Stimulated activated CD4-positive, alpha-beta T cell treated with anti-CD3 and anti-CD28 coated beads, Interleukin-4, amount 100 ng/mL, for 1 hour (primary cell): ENCODE measurements around the gene CENPC.
"Not testable (repeated sequence)": the region's sequence is repeated elsewhere in the genome, so short reads cannot be mapped to it uniquely, and the experiment has no call there.

Experiments used
- DNase-seq: peaks from one replicate; pipeline ENCODE4 v3.0.0-alpha.2; 2020

Gene CENPC

GRCh38 chr4:67545199-67546003, at the start of gene CENPC:
CENPC (minus strand) TSS chr4:67545503; CDS start chr4:67545355, 148 bp downstream.
- DNase-seq, result peak; percentile 91

- DNase-seq, result no peak
Measured at GRCh38 chr4:67593741-67594175, 48.5 kb upstream of the CENPC start.

- DNase-seq, result no peak
Measured at GRCh38 chr4:67587156-67587555, 41.9 kb upstream of the CENPC start.

- no peak for DNase-seq
Measured at GRCh38 chr4:67584496-67584895, 39.2 kb upstream of the CENPC start.

GRCh38 chr4:67581913-67582312, 36.6 kb upstream of the CENPC start:
- no peak for DNase-seq

GRCh38 chr4:67581208-67581857, 36.0 kb upstream of the CENPC start:
- DNase-seq, result no peak

- DNase-seq, result no peak
Measured at GRCh38 chr4:67580577-67580976, 35.3 kb upstream of the CENPC start.

- DNase-seq, result no peak
Measured at GRCh38 chr4:67576538-67576937, 31.2 kb upstream of the CENPC start.

GRCh38 chr4:67576059-67576466, 30.8 kb upstream of the CENPC start:
- DNase-seq, result no peak

GRCh38 chr4:67575232-67576058, 30.1 kb upstream of the CENPC start:
- DNase-seq, result no peak

GRCh38 chr4:67573193-67573592, 27.9 kb upstream of the CENPC start:
- DNase-seq, result no peak

- DNase-seq, result no peak
Measured at GRCh38 chr4:67571975-67572374, 26.7 kb upstream of the CENPC start.

- no peak for DNase-seq
Measured at GRCh38 chr4:67570537-67570936, 25.2 kb upstream of the CENPC start.

- DNase-seq, result no peak
Measured at GRCh38 chr4:67568820-67569219, 23.5 kb upstream of the CENPC start.

- no peak for DNase-seq
Measured at GRCh38 chr4:67566335-67566734, 21.0 kb upstream of the CENPC start.

- DNase-seq, result no peak
Measured at GRCh38 chr4:67565284-67565683, 20.0 kb upstream of the CENPC start.

- DNase-seq, result no peak
Measured at GRCh38 chr4:67558493-67558892, 13.2 kb upstream of the CENPC start, which contains the start of gene STAP1. STAP1 (plus strand) TSS chr4:67558727; CDS start chr4:67558810, 83 bp downstream.

GRCh38 chr4:67556436-67556835, 11.1 kb upstream of the CENPC start:
- DNase-seq, result no peak

- no peak for DNase-seq
Measured at GRCh38 chr4:67555447-67555846, 10.1 kb upstream of the CENPC start.

- no peak for DNase-seq
Measured at GRCh38 chr4:67554096-67554495, 8.8 kb upstream of the CENPC start.

- not testable (repeated sequence) for DNase-seq
Measured at GRCh38 chr4:67552146-67552792, 7.0 kb upstream of the CENPC start.

- DNase-seq, result no peak
Measured at GRCh38 chr4:67550857-67551256, 5.6 kb upstream of the CENPC start.

GRCh38 chr4:67550451-67550850, 5.1 kb upstream of the CENPC start:
- no peak for DNase-seq
